GM12892 (cell line): ENCODE measurements around the gene HACE1.
A peak's percentile ranks its signal among the peaks of the same experiment; 100 is the strongest.

Experiments used
- DNase-seq: peaks from one replicate; pipeline ENCODE4 v3.0.0; 2011; ENCODE audit not compliant: insufficient read length
- FAIRE-seq: peaks from 2 replicates; lab custom pipeline; 2011; peaks lifted over from hg19 to GRCh38; lab: Jason Lieb, UNC
- POLR2A ChIP-seq: IDR thresholded peaks from 2 replicates; pipeline ENCODE4 v1.6.1; 2011; ENCODE audit warnings: low read depth, low read length, control low read depth
- POLR2AphosphoS5 ChIP-seq: IDR thresholded peaks from 2 replicates; pipeline ENCODE4 v1.6.1; 2011; ENCODE audit warnings: low read depth, low read length, control low read depth
- TAF1 ChIP-seq: IDR thresholded peaks from 2 replicates; pipeline ENCODE4 v1.6.1; 2011; ENCODE audit warnings: low read depth, mild to moderate bottlenecking, control low read depth, low read length, borderline replicate concordance

HACE1 gene

GRCh38 chr6:104713982-104714381 lies 145.7 kb downstream of the HACE1 start:
- TF ChIP-seq TAF1: no peak
- TF ChIP-seq POLR2A: no peak
- no peak for TF ChIP-seq POLR2AphosphoS5
- FAIRE-seq (no peak), DNase-seq (no peak)

- TF ChIP-seq TAF1 (no peak), POLR2A (no peak), POLR2AphosphoS5 (no peak)
- no peak for FAIRE-seq
- DNase-seq: no peak
These were observed 148.3 kb downstream of the HACE1 start for GRCh38 chr6:104711371-104711770.

GRCh38 chr6:104710543-104711335 lies 149.0 kb downstream of the HACE1 start:
- TF ChIP-seq TAF1 (no peak), POLR2AphosphoS5 (no peak), POLR2A (no peak)
- no peak for FAIRE-seq
- DNase-seq: no peak

- FAIRE-seq (no peak), DNase-seq (no peak)
- TF ChIP-seq TAF1: no peak
These were observed 153.7 kb downstream of the HACE1 start for GRCh38 chr6:104705916-104706442.

GRCh38 chr6:104705095-104705707 lies 154.5 kb downstream of the HACE1 start:
- DNase-seq (no peak), FAIRE-seq (peak; percentile 67)
- TF ChIP-seq POLR2AphosphoS5 (no peak), POLR2A (no peak), TAF1 (no peak)

GRCh38 chr6:104704191-104704590 lies 155.5 kb downstream of the HACE1 start:
- TF ChIP-seq TAF1 (no peak), POLR2AphosphoS5 (no peak), POLR2A (no peak)
- FAIRE-seq: no peak
- DNase-seq: no peak

GRCh38 chr6:104702126-104702841 lies 157.4 kb downstream of the HACE1 start:
- TF ChIP-seq TAF1 (no peak), POLR2A (no peak), POLR2AphosphoS5 (no peak)
- DNase-seq: no peak
- no peak for FAIRE-seq

- TF ChIP-seq POLR2A: no peak
- TF ChIP-seq TAF1: no peak
- TF ChIP-seq POLR2AphosphoS5: no peak
- FAIRE-seq: no peak
- no peak for DNase-seq
These were observed 159.1 kb downstream of the HACE1 start for GRCh38 chr6:104700371-104701185.

GRCh38 chr6:104699593-104700329 lies 160.0 kb downstream of the HACE1 start:
- TF ChIP-seq POLR2AphosphoS5 (no peak), TAF1 (no peak), POLR2A (no peak)
- DNase-seq: no peak
- FAIRE-seq: no peak

GRCh38 chr6:104698979-104699378 lies 160.7 kb downstream of the HACE1 start:
- no peak for FAIRE-seq
- no peak for TF ChIP-seq POLR2AphosphoS5
- TF ChIP-seq POLR2A: no peak
- no peak for TF ChIP-seq TAF1
- no peak for DNase-seq
